ENCODE measurements around the gene PNPLA1.

GRCh38 chr6:36318690-36319435 is 49.0 kb downstream of the PNPLA1 start:
- TF ChIP-seq CTCF (conservative IDR thresholded peaks at IDR 0.05 in 1 of 2, IDR thresholded peaks at IDR 0.05 in 1 of 2; ENCODE audit: low read depth in 1 of 2, low read length in 2 of 2): no peak
- no peak for TF ChIP-seq EZH2 (IDR thresholded peaks at IDR 0.05; ENCODE audit: low read length, missing control alignments)

Data from fibroblast of lung (primary cell).